HEK293T (cell line): ENCODE data around the gene PSG2.
"Not testable (repeated sequence)": the region's sequence is repeated elsewhere in the genome, so short reads cannot be mapped to it uniquely, and the experiment has no call there.

ENCODE experiments used
- ARNT ChIP-seq: fragments of 450-650 bp; IDR thresholded peaks from 2 replicates; pipeline ENCODE4 v1.6.1; 2017; ENCODE audit warnings: mild to moderate bottlenecking
- BHLHE40 ChIP-seq: fragments of 450-650 bp; IDR thresholded peaks from 2 replicates; pipeline ENCODE4 v1.6.1; 2016; ENCODE audit warnings: mild to moderate bottlenecking, moderate library complexity, borderline replicate concordance
- CTBP1 ChIP-seq: fragments of 450-650 bp; IDR thresholded peaks from 2 replicates; pipeline ENCODE4 v1.6.1; 2016; ENCODE audit warnings: borderline replicate concordance
- FOXA1 ChIP-seq: fragments of 450-650 bp; IDR thresholded peaks from 2 replicates; pipeline ENCODE4 v1.6.1; 2016; ENCODE audit warnings: mild to moderate bottlenecking
- FOXK2 ChIP-seq: fragments of 450-650 bp; IDR thresholded peaks from 2 replicates; pipeline ENCODE4 v1.6.1; 2016; ENCODE audit warnings: mild to moderate bottlenecking
- FOXM1 ChIP-seq: fragments of 450-650 bp; IDR thresholded peaks from 2 replicates; pipeline ENCODE4 v1.6.1; 2017; ENCODE audit warnings: mild to moderate bottlenecking, borderline replicate concordance
- HDGF ChIP-seq: fragments of 450-650 bp; IDR thresholded peaks from 2 replicates; pipeline ENCODE4 v1.6.1; 2017; ENCODE audit warnings: antibody characterized with exemption, borderline replicate concordance
- NFRKB ChIP-seq: fragments of 450-650 bp; IDR thresholded peaks from 2 replicates; pipeline ENCODE4 v1.6.1; 2016; ENCODE audit warnings: mild to moderate bottlenecking, moderate library complexity
- PKNOX1 ChIP-seq: fragments of 450-650 bp; IDR thresholded peaks from 2 replicates; pipeline ENCODE4 v1.6.1; 2016
- SP1 ChIP-seq: fragments of 450-650 bp; IDR thresholded peaks from 2 replicates; pipeline ENCODE4 v1.6.1; 2017
- SUZ12 ChIP-seq: fragments of 450-650 bp; IDR thresholded peaks from 2 replicates; pipeline ENCODE4 v1.6.1; 2016; ENCODE audit warnings: mild to moderate bottlenecking
- TARDBP ChIP-seq: fragments of 450-650 bp; IDR thresholded peaks from 2 replicates; pipeline ENCODE4 v1.6.1; 2016
- ZNF384 ChIP-seq: fragments of 450-650 bp; IDR thresholded peaks from 2 replicates; pipeline ENCODE4 v1.6.1; 2016

GRCh38 chr19:43046578-43046977 is 35.9 kb downstream of the PSG2 start:
- not testable (repeated sequence) for TF ChIP-seq SUZ12, FOXA1, FOXK2, SP1, ARNT, ZNF384, HDGF, TARDBP, CTBP1, PKNOX1, NFRKB, BHLHE40, FOXM1
